HEK293T (cell line): ENCODE measurements around the gene DIAPH1.

Experiments
- CTCF ChIA-PET: fragments of 350-600 bp; formaldehyde crosslinking; extraction: SDS; loops from one replicate; lab custom pipeline; 2021; ENCODE audit warnings: antibody characterized with exemption, inconsistent platforms; lab: Yijun Ruan, JAX
- POLR2A ChIA-PET: fragments of 350-600 bp; formaldehyde crosslinking; extraction: SDS; loops from one replicate; lab custom pipeline; 2020; ENCODE audit warnings: antibody characterized with exemption, inconsistent platforms; lab: Yijun Ruan, JAX
- DNase-seq: peaks from one replicate; pipeline ENCODE4 v3.0.0; 2012; ENCODE audit warnings: mixed read lengths; ENCODE audit errors: extremely low spot score
- ARNT ChIP-seq: fragments of 450-650 bp; IDR thresholded peaks from 2 replicates; pipeline ENCODE4 v1.6.1; 2017; ENCODE audit warnings: mild to moderate bottlenecking
- BHLHE40 ChIP-seq: fragments of 450-650 bp; IDR thresholded peaks from 2 replicates; pipeline ENCODE4 v1.6.1; 2016; ENCODE audit warnings: mild to moderate bottlenecking, moderate library complexity, borderline replicate concordance
- CTBP1 ChIP-seq: fragments of 450-650 bp; IDR thresholded peaks from 2 replicates; pipeline ENCODE4 v1.6.1; 2016; ENCODE audit warnings: borderline replicate concordance
- ELF4 ChIP-seq: fragments of 450-650 bp; IDR thresholded peaks from 2 replicates; pipeline ENCODE4 v1.6.1; 2017; ENCODE audit warnings: antibody characterized with exemption
- FOXA1 ChIP-seq: fragments of 450-650 bp; IDR thresholded peaks from 2 replicates; pipeline ENCODE4 v1.6.1; 2016; ENCODE audit warnings: mild to moderate bottlenecking
- FOXK2 ChIP-seq: fragments of 450-650 bp; IDR thresholded peaks from 2 replicates; pipeline ENCODE4 v1.6.1; 2016; ENCODE audit warnings: mild to moderate bottlenecking
- FOXM1 ChIP-seq: fragments of 450-650 bp; IDR thresholded peaks from 2 replicates; pipeline ENCODE4 v1.6.1; 2017; ENCODE audit warnings: mild to moderate bottlenecking, borderline replicate concordance
- HDGF ChIP-seq: fragments of 450-650 bp; IDR thresholded peaks from 2 replicates; pipeline ENCODE4 v1.6.1; 2017; ENCODE audit warnings: antibody characterized with exemption, borderline replicate concordance
- L3MBTL2 ChIP-seq: fragments of 450-650 bp; conservative IDR thresholded peaks from 2 replicates; pipeline ENCODE4 v1.6.1; 2016; ENCODE audit warnings: mild to moderate bottlenecking
- LEF1 ChIP-seq: fragments of 450-650 bp; IDR thresholded peaks from 2 replicates; pipeline ENCODE4 v1.6.1; 2017; ENCODE audit warnings: mild to moderate bottlenecking, borderline replicate concordance
- NFRKB ChIP-seq: fragments of 450-650 bp; IDR thresholded peaks from 2 replicates; pipeline ENCODE4 v1.6.1; 2016; ENCODE audit warnings: mild to moderate bottlenecking, moderate library complexity
- SP1 ChIP-seq: fragments of 450-650 bp; IDR thresholded peaks from 2 replicates; pipeline ENCODE4 v1.6.1; 2017
- SUZ12 ChIP-seq: fragments of 450-650 bp; IDR thresholded peaks from 2 replicates; pipeline ENCODE4 v1.6.1; 2016; ENCODE audit warnings: mild to moderate bottlenecking
- TARDBP ChIP-seq: fragments of 450-650 bp; IDR thresholded peaks from 2 replicates; pipeline ENCODE4 v1.6.1; 2016
- ZNF384 ChIP-seq: fragments of 450-650 bp; IDR thresholded peaks from 2 replicates; pipeline ENCODE4 v1.6.1; 2016
- TF ChIP-seq, protein P1 (sequence below): fragments of 450-650 bp; IDR thresholded peaks from 2 replicates; pipeline ENCODE4 v1.6.1; 2016

Gene DIAPH1

DNA sequence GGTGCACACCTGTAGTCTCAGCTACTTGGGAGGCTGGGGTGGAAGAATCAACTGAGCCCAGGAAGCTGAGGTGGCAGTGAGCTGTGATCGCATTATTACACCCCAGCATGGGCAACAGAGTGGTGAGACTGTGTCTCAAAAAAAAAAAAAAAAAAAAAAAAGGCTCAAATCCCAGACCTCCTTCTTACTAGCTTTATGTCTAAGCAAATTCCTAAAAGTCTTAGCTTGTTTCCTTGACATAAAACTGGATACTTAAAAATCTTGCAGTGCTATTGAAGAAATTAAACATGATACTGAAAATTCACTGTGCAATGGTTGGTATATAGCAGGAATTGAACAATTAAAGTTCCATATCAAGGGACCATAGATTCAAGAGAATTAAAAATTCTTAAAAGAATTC, 84.9 kb downstream of the DIAPH1 start:
- ChIA-PET CTCF (interaction anchor here (0.7 to 1.1 kb wide), 3 partner anchors 9 to 113 kb away, joined by 3 to 4 read pairs (median 3); partner anchors contain the start of gene PCDHGA11), POLR2A (no interaction called here)
- TF ChIP-seq L3MBTL2: no peak
- no peak for TF ChIP-seq LEF1
- TF ChIP-seq FOXA1: no peak
- no peak for TF ChIP-seq FOXM1
- TF ChIP-seq BHLHE40: no peak
- no peak for TF ChIP-seq TARDBP
- no peak for TF ChIP-seq ARNT
- no peak for TF ChIP-seq ELF4
- TF ChIP-seq CTBP1: no peak
- TF ChIP-seq NFRKB: no peak
- TF ChIP-seq SUZ12: no peak
- TF ChIP-seq, protein P1, sequence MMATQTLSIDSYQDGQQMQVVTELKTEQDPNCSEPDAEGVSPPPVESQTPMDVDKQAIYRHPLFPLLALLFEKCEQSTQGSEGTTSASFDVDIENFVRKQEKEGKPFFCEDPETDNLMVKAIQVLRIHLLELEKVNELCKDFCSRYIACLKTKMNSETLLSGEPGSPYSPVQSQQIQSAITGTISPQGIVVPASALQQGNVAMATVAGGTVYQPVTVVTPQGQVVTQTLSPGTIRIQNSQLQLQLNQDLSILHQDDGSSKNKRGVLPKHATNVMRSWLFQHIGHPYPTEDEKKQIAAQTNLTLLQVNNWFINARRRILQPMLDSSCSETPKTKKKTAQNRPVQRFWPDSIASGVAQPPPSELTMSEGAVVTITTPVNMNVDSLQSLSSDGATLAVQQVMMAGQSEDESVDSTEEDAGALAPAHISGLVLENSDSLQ: no peak
- no peak for DNase-seq

DNA sequence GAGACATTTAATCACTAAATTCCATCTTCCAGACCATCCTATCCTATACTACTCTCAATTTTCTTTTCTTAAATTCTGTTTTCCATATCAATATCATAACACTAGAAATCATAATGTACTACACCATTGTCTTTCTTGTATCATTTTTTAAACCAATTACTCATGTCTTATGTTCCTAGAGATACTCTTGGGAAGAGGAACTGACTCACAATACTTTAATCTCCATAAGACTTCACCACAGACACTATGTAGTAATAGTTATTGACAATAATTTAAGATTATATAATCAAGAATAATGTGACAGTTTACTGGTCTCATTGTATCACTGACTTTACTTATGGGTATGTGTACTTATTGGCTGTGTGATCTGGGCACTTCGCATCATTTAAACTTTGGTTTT, 86.1 kb downstream of the DIAPH1 start:
- ChIA-PET POLR2A (no interaction called here), CTCF (no interaction called here)
- no peak for DNase-seq
- TF ChIP-seq FOXM1 (no peak), FOXA1 (no peak), LEF1 (no peak), BHLHE40 (no peak), TARDBP (no peak), HDGF (no peak), ELF4 (no peak), L3MBTL2 (no peak), FOXK2 (no peak), NFRKB (no peak)

DNA sequence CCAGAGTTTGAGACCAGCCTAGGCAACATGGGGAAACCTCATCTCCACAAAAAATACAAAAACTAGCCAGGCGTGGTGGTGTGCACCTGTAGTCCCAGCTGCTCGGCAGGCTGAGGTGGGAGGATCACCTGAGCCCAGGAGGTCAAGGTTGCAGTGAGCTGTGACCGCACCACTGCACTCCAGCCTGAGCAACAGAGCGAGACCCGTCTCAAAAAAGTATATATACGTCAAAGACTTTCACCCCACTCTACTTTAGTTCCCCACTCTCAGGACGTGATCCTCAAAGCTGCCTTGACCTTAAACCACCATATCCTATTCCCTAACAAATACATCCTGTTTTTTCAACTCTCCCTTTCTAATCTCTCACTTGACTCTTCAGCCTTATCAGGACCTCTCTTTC, 88.9 kb downstream of the DIAPH1 start:
- POLR2A ChIA-PET: no interaction called here
- CTCF ChIA-PET: no interaction called here
- no peak for DNase-seq
- TF ChIP-seq FOXM1: no peak
- TF ChIP-seq ELF4: no peak
- no peak for TF ChIP-seq SUZ12
- no peak for TF ChIP-seq ARNT
- no peak for TF ChIP-seq LEF1
- no peak for TF ChIP-seq CTBP1
- TF ChIP-seq HDGF: no peak
- TF ChIP-seq ZNF384: no peak
- no peak for TF ChIP-seq FOXK2
- no peak for TF ChIP-seq BHLHE40
- TF ChIP-seq TARDBP: no peak
- no peak for TF ChIP-seq L3MBTL2
- TF ChIP-seq SP1: no peak
- TF ChIP-seq NFRKB: no peak
- TF ChIP-seq, protein P1: no peak

DNA sequence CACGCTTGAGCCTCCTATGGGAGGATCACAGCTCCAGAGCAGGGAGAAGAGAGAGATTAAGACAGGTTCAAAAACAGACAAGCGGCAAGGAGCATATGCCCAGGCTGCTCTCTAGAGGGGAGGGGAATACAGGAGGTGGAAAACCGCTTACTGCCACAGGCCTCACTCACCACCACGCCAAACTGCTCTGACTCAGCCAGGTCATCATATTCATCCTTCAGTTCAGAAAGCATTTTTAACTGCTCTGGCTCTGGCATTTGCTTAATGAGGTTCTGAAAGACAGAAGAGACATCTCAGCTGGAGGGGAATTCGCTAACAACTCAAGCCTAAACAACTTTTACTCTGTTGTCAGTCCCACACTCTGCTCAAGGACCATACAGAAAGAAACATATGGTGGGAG, 89.8 kb downstream of the DIAPH1 start:
- ChIA-PET CTCF (interaction anchor here (0.9 kb wide), 1 partner anchor 35 kb away, joined by 3 read pairs; no protein-coding TSS in a partner anchor), POLR2A (no interaction called here)
- no peak for DNase-seq
- no peak for TF ChIP-seq ZNF384
- no peak for TF ChIP-seq FOXA1
- TF ChIP-seq, protein P1: no peak
- no peak for TF ChIP-seq NFRKB

DNA sequence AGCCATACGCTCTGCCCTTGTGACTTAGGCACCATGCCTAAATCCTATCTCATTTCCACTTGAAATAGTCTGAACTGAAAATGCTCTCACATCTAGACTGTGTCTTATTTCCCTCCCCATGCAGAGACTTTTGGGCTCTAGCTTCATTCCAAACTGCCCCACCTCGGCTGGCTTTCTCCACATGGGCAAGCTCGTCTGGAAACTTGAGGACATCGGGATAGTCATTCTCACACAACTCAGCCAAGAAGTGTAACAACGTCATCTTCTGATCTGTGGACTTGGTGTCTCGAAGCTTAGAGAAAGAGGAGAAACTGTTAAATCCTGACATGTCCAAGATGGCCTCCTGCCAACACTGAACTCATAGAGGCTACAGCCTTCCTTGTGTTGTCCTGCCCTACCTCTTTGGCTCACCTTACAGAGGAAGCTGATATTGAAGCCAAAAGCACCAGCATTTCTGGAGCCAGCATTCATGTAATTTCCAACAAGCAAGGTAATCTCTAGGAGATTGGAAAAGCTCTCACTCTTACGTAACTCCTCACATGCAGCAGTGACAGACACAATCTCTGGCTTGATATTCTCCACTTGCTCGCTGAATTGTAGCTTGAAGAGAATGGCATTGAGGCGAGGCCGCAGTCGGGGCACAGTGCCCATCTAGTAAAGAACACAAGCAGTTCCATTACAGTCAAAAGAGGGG, 90.4 kb downstream of the DIAPH1 start:
- POLR2A ChIA-PET: no interaction called here
- no peak for DNase-seq
- no peak for TF ChIP-seq FOXA1
- no peak for TF ChIP-seq FOXK2
- TF ChIP-seq SP1: no peak
- TF ChIP-seq L3MBTL2: no peak
- TF ChIP-seq ELF4: no peak
- TF ChIP-seq BHLHE40: no peak
- no peak for TF ChIP-seq LEF1
- TF ChIP-seq SUZ12: no peak
- TF ChIP-seq NFRKB: no peak
- no peak for TF ChIP-seq HDGF
- TF ChIP-seq TARDBP: no peak
- TF ChIP-seq FOXM1: no peak
- no peak for TF ChIP-seq ARNT
- no peak for TF ChIP-seq ZNF384
- TF ChIP-seq, protein P1: no peak
- CTCF ChIA-PET: interaction anchor here (0.9 kb wide), 1 partner anchor 35 kb away, joined by 3 read pairs; no protein-coding TSS in a partner anchor
